RPMI8226 (cell line): ENCODE results near the gene MYL12B.
"Not testable (repeated sequence)": the region's sequence is repeated elsewhere in the genome, so short reads cannot be mapped to it uniquely, and the experiment has no call there.

Source experiments
- DNase-seq: peaks from one replicate; pipeline ENCODE4 v3.0.0-alpha.2; 2015

The MYL12B gene

GRCh38 chr18:3261373-3262233 is at the start of gene MYL12B:
TSS of gene MYL12B (plus strand) at chr18:3262133. CDS start at chr18:3272899, 10,766 bp downstream.
- DNase-seq, result peak; percentile 93

DNA sequence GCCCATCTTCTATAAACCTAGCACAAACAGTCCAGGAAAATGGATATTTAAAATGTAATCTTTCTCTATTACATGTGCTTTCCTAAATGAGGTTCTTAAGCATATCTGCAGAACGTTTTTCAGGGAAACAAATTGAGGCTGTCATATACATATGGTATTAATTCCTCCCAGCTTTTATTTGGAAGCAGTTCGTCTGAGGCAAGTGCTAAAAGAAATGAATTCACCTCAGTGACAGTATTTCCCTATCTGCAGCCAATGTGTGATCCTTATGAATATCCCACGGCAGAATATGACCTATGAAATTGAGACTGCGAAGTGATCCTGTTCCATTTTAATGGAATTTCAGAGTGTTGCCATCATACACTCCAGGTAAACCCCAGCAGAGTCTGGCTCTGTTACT is 49.3 kb upstream of the MYL12B start:
- DNase-seq, result no peak

GRCh38 chr18:3213300-3214059 is 48.5 kb upstream of the MYL12B start:
- DNase-seq, result peak; percentile 57

- no peak for DNase-seq
Observed at GRCh38 chr18:3214855-3215637, 46.9 kb upstream of the MYL12B start.

- DNase-seq, result no peak
Observed at GRCh38 chr18:3216987-3217386, 44.9 kb upstream of the MYL12B start.

DNA sequence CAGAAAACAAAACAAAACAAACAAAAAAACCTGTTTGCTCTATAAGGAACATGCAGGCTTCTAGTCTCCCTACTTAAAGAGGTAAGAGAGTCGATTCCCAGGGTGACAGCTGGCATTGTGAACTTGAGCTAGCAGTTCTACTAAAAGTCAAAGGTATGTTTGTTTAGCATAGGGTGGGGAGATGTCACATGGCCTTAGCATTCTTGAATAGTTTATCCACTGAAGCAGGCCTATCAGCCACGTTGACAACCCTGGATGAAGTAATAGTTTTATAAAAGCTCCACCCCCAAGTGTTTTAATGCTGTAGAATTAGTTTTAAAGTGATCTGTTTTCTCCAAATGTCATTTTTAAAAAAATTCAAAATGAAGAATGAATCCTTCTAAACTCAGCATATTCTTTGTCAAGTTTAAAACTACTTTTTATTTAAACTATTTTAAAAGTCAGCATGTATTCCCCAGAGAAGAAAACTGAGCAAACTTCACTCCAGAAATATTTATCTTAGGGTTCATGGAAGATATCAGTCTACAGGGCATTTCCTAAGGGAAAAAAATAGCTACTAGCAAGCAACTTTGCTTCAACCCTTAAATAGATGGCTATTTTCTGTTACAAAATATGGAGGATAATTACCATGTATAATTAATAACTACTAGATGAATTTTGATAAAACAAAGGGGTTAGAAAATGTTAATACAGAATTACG is 43.8 kb upstream of the MYL12B start:
- DNase-seq, result peak; percentile 48

DNA sequence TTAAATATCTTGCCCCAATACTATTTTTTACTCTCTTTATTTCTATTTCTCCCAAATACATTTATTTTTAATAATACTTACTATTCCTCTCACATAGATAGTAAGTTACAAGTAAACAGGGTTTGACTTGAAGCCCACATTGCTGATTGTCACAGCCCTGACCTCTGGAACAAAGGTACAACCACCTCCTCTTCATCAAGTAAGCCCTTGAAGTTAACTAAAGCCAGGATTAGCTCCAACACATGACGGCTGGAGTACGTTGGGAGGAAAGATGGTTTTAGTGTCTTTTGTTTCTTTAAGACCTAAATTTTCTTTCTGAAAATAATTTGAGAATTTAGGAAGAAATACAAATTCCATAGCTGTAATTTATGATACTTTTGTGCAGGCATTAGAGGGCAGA is 43.1 kb upstream of the MYL12B start:
- no peak for DNase-seq

DNA sequence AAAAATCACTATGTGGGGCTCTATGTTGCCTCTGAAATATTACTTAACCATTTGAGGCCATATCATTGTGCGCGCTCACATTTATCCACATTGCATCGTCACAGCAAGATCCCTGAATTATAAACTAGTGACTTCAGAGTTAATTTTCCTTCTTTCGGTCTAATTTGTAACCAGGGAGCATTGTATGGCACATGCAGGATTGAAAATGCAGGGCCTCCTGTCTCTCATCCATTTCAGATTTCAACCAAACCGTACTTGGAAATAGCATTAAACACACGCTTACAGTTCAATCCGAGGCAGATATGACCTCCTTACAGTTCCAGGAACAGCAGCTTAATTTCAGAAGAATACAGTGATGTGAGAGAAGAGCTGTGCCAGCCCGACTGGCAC is 42.7 kb upstream of the MYL12B start:
- DNase-seq, result no peak

DNA sequence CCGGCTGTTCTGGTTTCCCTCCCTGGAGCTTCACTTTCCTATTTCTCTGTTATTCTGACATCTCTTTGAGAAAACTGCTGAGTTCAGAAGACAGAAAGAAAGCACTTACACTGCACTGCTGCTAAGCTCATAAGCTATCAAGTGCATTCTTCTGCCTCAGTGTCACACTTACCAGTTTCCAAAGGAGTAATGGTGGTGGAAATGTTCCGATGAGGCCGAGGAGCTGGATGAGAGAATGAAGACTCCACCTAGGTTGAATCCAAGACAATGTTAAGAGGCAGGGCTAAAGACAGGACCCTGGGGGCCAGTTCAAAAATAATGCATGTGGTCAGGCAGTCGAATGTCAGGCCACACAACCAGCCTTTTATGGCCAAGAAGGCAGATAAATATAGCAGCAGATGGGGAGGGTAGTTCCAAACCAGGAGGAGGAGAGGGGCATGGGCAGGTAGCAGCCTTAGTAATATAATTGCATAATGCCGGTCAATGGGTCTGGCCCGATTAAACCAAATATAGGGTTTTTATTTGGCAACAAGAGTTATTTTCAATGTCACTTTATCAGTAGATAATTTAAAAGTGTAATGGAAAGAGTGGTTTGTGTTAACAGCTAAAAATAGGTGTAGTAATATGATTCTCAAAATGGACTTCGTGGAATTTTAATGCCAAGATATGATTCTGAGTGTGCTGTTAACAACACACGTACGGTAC is 42.1 kb upstream of the MYL12B start, which contains the start of gene MYOM1:
TSS of gene MYOM1 (minus strand) at position 338 of the 705 bp plus-strand sequence. CDS start 4,745 bp downstream, outside the sequence.
- peak; percentile 53 for DNase-seq

DNA sequence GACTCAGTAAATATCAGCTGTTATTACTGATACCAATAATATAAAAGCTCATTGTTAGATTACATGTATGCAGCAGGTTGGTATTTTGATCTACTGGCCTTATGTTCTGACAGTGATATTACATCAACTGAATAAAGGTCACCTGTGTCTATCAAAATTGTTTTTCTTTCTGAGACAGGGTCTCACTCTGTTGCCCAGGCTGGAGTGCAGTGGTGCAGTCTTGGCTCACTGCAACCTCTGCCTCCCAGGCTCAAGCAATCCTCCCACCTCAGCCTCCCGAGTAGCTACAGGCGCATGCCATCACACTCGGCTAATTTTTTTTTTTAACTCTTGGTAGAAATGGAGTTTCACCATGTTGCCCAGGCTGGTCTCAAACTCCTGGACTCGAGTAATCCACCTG is 41.1 kb upstream of the MYL12B start:
- DNase-seq, result not testable (repeated sequence)

DNA sequence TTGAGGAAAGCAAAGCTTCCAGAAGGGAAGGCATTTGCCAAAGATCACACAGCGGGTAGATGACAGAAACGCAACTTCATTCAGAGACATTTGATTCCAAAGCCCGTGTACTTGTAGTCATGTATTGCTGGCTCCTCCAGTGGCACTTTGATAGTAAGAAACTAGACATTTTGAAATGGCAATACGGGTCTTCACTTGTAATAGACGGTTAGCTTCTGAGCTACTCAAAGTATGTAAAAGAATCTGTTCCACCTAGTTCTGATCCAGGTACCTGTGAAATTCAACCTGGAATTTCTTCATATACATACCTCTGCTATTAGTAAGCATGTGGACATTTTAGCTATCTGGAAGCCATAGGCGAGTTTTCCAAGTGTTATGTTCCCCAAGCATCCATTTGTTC is 40.4 kb upstream of the MYL12B start:
- no peak for DNase-seq

GRCh38 chr18:3223356-3223755 is 38.6 kb upstream of the MYL12B start:
- no peak for DNase-seq

GRCh38 chr18:3224223-3224622 is 37.7 kb upstream of the MYL12B start:
- no peak for DNase-seq

- DNase-seq, result no peak
Observed at GRCh38 chr18:3225588-3225987, 36.3 kb upstream of the MYL12B start.

GRCh38 chr18:3226048-3226447 is 35.9 kb upstream of the MYL12B start:
- no peak for DNase-seq

GRCh38 chr18:3230401-3231334 is 31.3 kb upstream of the MYL12B start:
- peak; percentile 40 for DNase-seq

DNA sequence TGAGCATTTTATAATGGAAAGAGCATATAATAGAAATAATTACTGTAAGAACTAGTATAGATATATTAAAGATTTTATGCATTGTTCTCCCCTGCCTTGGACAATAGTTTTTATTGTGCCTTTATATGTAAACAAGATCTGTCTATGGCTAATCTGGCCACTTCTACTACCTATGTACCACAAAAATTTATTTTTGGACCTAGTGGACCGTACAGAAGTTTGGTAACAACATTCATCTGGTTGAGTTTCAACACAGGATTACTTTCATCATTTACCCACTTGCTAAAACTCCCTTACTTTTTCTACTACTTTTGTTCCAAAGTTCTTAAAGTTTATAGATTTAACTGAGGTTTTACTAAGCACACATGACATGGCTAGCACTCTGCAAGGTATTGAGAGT is 28.9 kb upstream of the MYL12B start:
- DNase-seq, result no peak

DNA sequence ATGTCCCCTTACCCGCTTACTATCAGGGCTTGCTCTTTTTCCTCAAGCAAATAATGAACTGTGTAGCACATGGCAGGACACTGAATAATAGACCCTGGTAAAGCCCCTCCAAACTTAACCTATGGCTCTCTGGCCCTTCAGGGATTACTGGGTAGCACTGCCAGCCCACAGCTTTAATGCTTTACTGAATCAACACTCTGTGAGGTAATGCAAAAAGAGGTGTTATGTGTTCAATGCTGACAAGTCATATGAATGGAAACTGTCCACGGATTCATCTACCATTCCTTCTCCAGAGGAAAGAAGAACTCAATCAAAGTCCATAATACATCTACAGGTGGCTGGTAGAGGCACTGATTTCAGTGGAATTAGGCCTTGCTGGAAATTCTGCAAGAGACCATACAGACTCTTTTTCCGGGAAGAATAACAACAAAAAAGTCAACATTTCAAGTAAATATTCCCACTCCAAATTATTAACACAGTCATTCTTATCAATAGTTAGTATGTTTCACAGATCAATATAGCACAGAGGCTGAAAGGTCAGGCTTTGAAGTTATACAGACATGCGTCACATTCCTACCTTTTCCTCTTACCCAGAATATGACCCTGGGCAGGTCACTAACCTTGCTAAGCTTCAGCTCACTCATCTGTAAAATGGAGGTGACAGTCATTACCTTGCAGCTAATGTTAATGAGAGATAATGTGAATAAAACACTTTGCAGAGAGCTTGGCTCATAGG is 28.3 kb upstream of the MYL12B start:
- no peak for DNase-seq

- DNase-seq, result no peak
Observed at GRCh38 chr18:3234457-3234856, 27.5 kb upstream of the MYL12B start.

GRCh38 chr18:3235846-3236245 is 26.1 kb upstream of the MYL12B start:
- no peak for DNase-seq
